Jurkat, Clone E6-1 (cell line): Measurements from ENCODE around the gene ABCD4. TPM values are rescaled to one million over a fixed set of nuclear protein-coding genes. Genes with fewer than 3 reads are reported as not detected.
A peak's percentile ranks its signal among the peaks of the same experiment; 100 is the strongest.
"Not testable (repeated sequence)": the region's sequence is repeated elsewhere in the genome, so short reads cannot be mapped to it uniquely, and the experiment has no call there.

Experiments used
- DNase-seq: peaks from one replicate; pipeline ENCODE4 v3.0.0-alpha.2; 2011; ENCODE audit warnings: low read depth, low spot score
- H3K4me3 ChIP-seq: 2 replicates; pipeline ENCODE4 v1.5.1; 2011; ENCODE audit warnings: mild to moderate bottlenecking, low read length, control low read depth, moderate library complexity
- polyA plus RNA-seq: library from polyadenylated mRNA; unstranded; fragments of >200 nt; gene quantifications from one replicate; pipeline ENCODE4 v1.2.1, GENCODE V29; 2012; ENCODE audit warnings: missing spikeins; ENCODE audit not compliant: insufficient read length, insufficient read depth

The ABCD4 gene
- polyA plus RNA-seq = 58.6 TPM

DNA sequence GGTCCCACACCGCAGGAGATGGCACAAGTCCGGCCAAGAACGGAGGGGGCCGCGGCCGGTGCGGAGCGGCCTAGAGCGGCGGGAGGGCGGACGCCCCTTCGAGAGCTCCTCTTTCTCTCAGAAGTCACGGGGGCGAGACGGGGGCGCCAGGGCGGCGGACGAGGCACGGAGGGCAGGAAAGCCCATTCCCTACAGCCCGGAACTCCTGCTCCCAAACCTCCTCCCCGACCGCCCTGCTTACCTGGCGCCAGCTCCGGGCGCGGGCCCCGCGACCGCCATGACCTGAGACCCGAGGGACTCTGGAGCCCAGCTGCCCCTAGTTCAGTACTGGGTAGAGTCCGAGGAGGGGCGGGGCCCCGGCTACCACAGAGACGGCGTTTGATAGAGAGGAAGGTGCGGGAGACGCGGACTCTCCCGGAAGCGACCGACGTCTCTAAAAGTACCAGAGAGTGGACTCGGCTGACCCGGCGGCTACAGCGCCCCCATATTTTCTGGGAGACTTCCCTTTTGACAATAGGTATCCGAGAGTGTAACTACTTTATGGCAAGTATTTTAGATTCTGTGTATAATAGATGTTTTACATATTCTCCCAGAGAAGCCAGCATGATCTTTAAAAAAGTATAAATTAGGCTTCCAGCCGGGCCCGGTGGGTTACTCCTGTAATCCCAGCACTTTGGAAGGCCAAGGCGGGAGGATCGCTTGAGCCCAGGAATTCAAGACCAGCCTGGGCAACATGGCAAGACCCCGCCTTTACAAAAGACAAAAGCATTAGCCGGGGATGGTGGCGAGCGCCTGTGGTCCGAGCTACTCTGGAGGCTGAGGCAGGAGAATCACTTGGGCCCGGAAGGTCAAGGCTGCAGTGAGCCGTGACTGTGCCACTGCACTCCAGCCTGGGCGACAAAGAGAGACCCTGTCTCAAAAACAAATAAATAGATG is at the start of gene ABCD4:
ABCD4 (minus strand) TSS at position 301 of the 936 bp plus-strand sequence; CDS start at position 279, 22 bp downstream.
- peak within 1 kb of the TSS; percentile 91 for H3K4me3 ChIP-seq
- DNase-seq = peak; percentile 78

DNA sequence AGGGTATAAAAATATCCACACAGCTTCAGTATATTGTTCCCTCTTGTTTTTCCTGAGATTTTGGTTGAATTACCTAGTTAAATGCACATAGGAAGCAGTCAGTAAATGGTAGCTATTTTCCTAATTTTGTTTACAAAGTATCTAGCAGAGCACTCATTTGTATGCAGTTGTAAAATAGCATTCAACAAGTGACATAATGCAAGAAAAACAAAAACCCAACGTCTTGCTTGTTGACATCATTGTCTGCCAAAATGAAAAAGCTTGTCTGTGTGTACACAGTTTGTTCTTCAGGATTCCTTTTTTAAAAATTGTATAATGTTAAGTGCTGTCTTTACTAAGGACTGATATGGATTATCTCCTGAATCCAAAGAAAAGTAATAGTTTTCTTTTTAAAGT is 48.2 kb upstream of the ABCD4 start:
- H3K4me3 ChIP-seq = no peak overlapping the region
- no peak for DNase-seq

DNA sequence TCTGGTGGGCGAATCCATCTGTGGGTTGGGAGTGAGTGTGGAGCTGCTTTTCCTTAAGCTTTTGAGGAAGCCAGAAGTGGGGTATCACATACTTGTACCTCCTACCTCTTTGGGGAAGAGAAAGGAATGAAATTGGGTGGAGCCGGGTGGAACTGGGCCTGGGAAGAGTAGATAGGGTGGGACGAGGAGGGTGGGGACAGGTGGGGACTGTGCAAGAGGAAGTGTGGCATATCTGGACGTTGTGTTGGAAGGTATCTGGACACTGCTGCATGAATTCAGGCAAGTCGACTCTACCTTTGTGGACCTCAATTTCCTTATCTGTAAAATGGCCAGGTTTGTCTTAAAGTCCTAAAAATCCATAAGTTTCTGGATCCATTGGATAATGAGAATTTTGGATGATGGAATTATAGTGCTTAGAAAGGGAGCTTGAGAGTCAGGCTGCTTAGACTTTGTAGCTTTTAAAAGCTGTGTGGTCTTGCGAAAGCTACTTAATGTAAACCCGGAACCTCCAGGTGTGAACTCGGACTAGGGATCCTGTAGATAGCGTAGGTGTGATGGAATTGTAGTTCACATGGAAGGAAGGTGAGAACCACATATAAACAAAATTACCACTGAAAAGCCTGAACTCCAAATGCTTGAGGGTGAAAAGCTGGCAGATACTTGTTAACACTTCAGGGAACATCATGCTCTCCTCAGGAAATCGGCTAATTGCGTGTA is 47.6 kb upstream of the ABCD4 start:
- H3K4me3 ChIP-seq = no peak overlapping the region
- DNase-seq = no peak

DNA sequence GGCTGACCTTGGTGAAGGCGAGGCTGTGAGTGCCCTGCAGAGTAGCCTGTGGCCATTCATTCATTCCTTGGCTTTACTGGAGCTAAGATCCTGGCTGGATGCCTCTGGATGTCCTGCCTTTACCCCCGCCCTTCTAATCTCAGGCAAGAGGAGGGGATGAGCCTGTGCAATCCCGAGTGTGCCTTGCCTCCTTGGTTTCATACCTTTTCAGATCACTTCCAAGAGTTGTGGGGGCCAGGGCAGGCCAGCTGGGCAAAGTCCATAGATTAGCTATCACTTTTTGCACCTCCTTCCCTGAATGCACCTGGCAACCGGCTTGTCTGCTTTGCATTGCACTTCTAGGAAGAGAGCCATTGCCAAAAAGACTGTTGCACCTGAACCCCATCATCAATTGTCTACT is 47.0 kb upstream of the ABCD4 start:
- DNase-seq = no peak
- no peak overlapping the region for H3K4me3 ChIP-seq

DNA sequence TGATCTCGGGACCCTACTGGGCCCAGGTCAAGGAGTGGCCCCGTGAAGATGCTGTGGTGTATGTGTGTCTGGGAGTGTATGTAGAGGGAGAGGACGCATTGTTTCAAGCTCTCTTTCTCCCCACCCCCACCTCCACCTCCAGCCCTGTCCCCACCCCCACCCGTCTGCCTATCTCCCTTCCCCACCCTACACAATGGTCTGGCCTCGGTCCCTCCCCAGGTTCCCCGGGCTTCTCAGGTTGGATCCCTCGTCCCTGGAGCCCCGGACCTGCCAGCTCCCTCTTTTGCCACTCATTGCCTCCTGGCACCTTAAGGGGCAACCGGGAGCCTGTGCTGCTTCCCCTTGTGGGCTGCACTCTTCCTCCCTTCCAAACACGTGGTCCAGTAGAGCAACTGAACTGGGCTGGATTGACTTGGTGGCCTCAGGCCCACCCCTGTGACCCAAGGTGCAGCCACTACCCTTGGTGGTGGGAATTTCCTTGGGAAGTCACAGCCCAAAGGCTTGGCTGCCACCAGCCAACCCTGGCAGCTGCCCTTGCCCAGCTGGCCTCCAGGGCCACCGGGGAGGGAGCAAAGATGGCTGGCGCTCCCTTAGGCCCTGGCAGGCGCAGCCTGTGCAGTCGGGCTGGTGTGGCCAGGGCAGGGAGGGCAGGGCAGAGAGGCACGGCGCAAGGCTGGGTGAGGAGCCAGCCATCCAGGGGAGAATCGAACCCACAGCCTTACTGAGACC is 46.2 kb upstream of the ABCD4 start:
- DNase-seq = no peak
- no peak overlapping the region for H3K4me3 ChIP-seq

DNA sequence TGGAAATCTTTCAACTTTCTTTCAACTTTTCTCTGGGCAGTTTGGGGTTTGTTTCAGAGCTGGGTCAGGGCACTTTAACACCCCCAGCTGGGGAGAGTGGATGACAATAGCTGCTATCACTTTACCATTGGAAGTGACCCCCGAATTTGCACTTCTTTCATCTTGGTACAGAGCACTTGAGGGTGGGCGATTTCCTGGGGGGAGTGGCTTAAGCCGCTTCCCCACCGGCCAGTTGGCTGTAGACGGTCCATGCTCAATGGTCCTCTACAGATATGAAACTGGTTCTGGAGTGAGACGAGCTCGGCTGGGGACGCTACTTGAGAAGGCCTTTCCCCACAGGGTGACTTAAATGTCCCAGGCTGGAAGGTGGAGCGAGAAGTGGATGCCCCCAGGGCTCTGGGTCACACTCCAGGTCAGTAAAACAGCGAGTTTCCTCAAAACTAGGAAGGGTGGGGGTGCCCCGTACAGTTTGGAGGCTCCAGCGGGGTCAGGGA is 45.6 kb upstream of the ABCD4 start, which contains the start of gene VRTN:
VRTN (plus strand) TSS at position 231 of the 494 bp plus-strand sequence. CDS start 8,313 bp downstream, outside the sequence.
- no peak for DNase-seq
- H3K4me3 ChIP-seq = no peak within 1 kb of the TSS

DNA sequence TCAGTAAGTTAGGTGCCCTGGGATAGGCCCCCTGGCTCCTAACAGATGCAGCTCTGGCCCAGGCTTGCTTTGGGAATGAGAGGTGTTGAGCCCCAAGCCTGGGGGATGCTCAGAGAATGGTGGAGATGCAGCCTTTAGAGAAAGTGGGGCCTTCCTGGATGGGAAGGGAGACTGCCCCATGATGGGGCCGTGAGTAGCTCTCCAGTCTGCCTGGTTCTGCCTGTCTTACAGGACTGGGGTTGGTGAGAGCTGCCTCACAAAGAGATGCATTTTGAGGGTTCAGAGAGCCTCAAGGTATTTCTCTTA is 45.0 kb upstream of the ABCD4 start:
- H3K4me3 ChIP-seq = no peak overlapping the region
- no peak for DNase-seq

DNA sequence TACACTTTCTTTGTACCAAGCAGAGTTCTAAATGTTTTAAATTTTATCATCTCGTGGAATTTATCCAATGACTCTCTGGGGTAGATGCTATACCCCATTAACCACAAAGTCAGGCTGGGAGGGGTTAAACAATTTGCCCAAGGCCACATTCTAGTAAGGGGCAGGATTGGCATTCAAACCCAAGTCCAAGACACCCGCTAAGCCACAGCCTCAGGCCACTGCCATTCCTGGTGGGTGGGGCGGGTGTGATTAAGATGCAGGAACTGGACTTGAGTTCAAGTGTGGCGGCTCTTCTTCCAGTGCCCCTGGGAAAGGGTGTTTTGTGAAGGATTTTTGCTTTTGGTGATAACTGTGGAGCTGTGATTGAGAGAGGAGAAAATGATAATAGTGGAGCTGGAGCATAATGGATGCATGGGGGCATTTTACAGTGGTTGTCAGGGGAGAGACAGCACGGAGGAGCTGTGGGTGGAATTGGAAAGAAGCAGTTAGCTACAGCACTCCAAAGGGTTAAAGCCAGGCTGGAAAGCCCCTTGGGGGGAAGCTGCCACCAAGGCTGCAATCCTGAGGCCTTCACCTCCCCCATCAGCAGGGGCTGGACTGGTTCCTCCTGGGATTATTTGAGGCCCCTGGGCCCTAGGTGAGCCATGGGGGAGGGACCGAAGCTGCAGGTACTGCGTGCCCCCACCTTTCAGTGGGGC is 44.5 kb upstream of the ABCD4 start:
- no peak for DNase-seq
- no peak overlapping the region for H3K4me3 ChIP-seq

DNA sequence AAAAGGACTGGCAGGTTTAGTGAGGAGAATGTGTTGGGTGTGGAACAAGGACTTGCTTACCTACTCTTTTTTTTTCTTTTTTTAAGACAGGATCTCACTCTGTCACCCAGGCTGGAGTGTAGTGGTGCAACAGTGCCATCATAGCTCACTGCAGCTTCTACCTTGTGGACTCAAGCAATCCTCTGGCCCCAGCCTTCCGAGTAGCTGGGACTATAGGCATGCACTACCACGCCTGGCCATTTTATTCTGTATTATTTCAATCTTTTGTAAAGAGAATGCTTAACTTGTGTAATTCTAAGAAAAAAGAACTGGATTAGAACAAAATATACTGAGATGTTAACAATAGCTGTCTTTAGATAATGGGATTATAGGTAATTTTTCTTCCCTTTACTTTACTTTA is 43.6 kb upstream of the ABCD4 start:
- DNase-seq = no peak
- H3K4me3 ChIP-seq = no peak overlapping the region

DNA sequence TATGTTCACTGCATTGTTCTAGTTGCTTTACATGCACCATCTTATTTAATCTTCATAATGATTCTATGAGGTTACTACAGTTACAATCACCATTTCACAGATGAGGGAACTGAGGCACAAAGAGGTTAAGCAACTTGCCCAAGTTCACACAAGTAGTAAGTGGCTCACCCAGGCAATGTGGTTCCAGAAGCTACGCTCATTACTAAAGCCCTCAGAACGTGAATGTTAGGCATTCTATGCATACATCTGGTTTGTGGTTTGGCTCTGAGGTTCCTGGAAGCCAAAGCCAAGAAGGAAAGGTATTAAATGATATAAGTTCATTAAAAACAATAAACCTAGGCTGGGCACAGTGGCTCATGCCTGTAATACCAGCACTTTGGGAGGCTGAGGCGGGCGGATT is 31.2 kb upstream of the ABCD4 start:
- DNase-seq = peak; percentile 7
- no peak overlapping the region for H3K4me3 ChIP-seq

DNA sequence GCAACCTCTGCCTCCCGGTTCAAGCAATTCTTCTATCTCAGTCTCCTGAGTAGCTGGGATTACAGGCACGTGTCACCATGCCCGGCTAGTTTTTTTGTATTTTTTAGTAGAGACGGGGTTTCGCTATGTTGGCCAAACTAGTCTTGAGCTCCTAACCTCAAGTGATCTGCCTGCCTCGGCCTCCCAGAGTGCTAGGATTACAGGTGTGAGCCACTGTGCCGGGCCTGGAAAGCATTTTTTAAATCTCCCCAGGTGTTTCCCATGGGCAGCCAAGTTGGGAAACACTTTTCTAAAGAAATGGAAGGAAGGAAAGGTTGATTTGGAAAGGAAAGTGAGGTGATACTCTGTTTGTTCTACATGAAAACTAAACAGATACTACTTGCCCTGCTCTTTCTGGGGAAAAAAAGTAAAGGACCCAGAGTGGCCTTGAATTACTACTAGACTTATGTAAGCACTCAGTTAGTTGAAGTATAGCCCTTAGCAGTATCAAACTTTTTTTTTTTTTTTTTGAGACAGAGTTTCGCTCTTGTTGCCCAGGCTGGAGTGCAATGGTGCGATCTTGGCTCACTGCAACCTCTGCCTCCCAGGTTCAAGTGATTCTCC is 27.3 kb upstream of the ABCD4 start:
- not testable (repeated sequence) for H3K4me3 ChIP-seq, DNase-seq

DNA sequence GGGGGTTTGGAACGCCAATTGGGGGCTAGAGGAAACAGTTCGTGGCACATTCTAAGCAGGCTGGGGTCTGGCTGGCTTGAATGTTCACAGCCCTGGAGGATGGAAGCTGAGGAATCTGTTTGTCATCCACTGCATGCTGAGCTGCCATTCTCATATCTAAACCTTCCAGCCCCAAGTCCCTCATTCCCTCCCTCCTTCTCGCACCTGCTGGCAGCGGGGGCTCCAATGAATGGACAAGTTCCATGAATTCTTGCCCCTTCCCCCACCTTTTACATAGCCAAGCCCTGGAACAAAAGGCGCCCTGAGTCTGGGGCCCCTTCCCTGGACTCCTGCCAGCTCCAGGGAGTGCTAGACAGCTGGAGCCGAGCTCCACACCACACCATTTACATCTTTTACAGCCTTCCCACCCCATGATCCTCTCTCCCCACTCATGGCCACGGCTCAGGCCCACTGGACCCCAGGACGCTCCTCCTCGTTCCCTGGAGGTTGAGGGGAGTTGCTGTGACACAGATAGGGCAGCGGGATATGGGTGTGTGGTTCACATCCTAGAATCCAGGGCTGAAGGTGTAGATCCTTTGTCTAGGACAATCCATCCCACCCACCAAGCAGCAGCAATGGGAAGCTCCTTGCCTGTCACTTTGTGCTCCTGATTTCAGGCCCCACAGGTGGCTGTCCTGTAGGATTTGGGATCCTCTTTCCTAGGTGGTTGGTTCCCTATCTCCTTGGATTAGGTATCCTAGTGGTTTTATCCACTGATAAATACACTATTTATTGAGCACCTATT is 23.8 kb upstream of the ABCD4 start:
- no peak overlapping the region for H3K4me3 ChIP-seq
- no peak for DNase-seq

DNA sequence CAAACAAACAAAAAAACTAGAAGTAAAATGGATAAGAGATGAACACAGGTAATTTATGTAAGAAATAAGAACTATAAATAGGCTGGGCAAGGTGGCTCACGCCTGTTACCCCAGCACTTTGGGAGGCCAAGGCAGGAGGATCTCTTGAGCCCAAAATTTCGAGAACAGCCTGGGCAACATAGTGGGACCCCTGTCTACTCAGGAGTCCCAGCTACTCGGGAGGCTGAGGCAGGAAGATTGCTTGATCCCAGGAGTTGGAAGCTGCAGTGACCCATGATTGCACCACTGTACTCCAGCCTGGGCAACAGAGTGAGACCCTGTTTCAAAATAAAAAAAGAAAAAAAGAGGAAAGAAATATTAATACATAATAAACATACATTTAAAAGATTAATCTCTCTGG is 22.7 kb upstream of the ABCD4 start:
- DNase-seq = no peak
- H3K4me3 ChIP-seq = no peak overlapping the region

DNA sequence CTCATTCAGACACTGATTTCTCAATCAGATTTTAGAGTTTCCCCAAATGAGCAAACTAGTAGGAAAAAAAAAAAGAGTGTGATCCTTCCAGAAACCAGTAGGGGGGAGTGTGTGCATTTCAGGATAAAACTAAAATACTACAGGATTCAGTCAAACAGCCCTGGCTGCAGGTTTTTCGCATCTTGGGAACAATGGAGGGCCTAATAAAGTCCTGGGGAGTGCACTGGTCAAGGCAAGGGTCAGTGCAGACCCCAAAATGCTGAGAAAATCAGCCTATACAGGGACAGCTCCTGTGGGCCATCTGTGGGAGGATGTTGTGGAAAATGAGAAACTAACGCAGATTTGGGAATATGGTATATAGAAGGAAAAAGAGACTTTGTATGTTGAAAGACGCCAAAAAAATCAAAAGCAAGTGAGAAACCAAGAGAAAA is 22.2 kb upstream of the ABCD4 start:
- no peak overlapping the region for H3K4me3 ChIP-seq
- DNase-seq = peak; percentile 19

DNA sequence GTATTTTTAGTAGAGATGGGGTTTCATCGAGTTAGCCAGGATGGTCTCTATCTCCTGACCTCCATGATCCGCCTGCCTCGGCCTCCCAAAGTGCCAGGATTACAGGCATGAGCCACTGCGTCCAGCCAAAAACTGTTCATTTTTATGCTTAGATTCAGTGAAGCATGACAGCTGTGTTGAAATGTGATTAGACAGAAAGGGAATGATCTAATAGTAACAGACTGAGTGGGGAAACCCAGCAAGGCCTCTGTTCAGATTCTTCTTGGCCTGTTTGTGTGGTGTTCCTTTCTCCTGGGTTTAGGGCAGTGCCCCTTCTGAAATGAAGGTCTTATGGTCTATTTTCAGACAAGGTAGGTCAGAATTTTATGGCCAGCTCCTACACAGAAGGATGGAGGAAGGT is 11.8 kb upstream of the ABCD4 start:
- no peak overlapping the region for H3K4me3 ChIP-seq
- no peak for DNase-seq

DNA sequence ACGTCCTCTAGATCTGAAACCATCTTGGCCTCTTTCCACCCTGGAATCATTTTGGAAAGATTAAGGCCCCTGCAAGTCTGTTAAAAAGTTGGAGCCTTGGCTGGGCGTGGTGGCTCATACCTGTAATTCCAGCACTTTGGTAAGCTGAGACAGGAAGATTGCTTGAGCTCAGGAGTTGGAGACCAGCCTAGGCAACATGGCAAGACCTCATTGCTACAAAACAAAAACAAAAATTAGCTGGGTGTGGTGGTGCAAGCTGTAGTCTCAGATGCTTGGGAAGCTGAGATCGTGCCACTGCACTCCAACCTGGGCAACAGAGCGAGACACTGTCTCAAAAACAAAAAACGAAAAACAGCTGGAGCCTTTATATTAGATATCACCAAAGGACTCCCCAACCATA is 10.9 kb upstream of the ABCD4 start:
- no peak overlapping the region for H3K4me3 ChIP-seq

DNA sequence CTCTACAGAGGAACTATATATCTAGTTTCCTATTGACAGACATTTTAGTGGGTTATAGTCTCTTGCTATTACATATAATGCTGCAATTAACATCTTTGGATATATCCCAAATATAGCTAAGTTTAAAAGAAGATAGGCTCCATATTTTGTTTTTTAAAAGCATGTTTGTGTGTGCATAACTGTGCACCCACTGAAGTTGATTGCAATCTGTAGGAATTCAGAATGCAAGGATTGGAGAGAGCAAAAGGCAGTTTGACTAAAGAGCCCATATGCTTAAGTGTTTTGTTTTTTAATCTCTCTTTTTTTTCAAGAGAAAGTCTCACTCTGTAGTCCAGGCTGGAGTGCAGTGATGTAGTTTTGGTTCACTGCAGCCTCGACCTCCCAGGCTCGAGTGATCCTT is 9.4 kb upstream of the ABCD4 start:
- no peak for DNase-seq
- no peak overlapping the region for H3K4me3 ChIP-seq

More for the DNA sequence above, 10.9 kb upstream of the ABCD4 start:
- no peak for DNase-seq
